ENCODE measurements around the gene MPPE1. TPM values are rescaled to one million over a fixed set of nuclear protein-coding genes. Genes with fewer than 3 reads are reported as not detected.
A peak's percentile ranks its signal among the peaks of the same experiment; 100 is the strongest.

The MPPE1 gene
- total and polyA plus RNA-seq, 9 of the 15 experiments (the other 6 are each of a cell fraction or from before 2014, with no cell fraction given) = 10.7 to 19.5 (median 13.3) TPM

- no peak for TF ChIP-seq TAF15 (IDR thresholded peaks at IDR 0.05; ENCODE audit: low read depth, low read length)
- TF ChIP-seq, protein P1, sequence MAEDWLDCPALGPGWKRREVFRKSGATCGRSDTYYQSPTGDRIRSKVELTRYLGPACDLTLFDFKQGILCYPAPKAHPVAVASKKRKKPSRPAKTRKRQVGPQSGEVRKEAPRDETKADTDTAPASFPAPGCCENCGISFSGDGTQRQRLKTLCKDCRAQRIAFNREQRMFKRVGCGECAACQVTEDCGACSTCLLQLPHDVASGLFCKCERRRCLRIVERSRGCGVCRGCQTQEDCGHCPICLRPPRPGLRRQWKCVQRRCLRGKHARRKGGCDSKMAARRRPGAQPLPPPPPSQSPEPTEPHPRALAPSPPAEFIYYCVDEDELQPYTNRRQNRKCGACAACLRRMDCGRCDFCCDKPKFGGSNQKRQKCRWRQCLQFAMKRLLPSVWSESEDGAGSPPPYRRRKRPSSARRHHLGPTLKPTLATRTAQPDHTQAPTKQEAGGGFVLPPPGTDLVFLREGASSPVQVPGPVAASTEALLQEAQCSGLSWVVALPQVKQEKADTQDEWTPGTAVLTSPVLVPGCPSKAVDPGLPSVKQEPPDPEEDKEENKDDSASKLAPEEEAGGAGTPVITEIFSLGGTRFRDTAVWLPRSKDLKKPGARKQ (CRISPR knock-in tag; IDR thresholded peaks at IDR 0.05) = no peak
- no peak for TF ChIP-seq ZNF75A (CRISPR knock-in tag; IDR thresholded peaks at IDR 0.05)
- TF ChIP-seq, protein P2, sequence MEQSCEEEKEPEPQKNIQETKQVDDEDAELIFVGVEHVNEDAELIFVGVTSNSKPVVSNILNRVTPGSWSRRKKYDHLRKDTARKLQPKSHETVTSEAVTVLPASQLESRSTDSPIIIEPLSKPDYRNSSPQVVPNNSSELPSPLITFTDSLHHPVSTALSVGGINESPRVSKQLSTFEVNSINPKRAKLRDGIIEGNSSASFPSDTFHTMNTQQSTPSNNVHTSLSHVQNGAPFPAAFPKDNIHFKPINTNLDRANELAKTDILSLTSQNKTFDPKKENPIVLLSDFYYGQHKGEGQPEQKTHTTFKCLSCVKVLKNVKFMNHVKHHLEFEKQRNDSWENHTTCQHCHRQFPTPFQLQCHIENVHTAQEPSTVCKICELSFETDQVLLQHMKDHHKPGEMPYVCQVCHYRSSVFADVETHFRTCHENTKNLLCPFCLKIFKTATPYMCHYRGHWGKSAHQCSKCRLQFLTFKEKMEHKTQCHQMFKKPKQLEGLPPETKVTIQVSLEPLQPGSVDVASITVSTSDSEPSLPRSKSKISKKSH (CRISPR knock-in tag; IDR thresholded peaks at IDR 0.05) = no peak
- TF ChIP-seq ZNF384 (IDR thresholded peaks at IDR 0.05; ENCODE audit: low read depth, low read length) = 0 out of 2 replicates have a peak, but pooled peaks have one; percentile 23
- no peak for TF ChIP-seq SRSF3 (IDR thresholded peaks at IDR 0.05; ENCODE audit: insufficient read depth, low read length)
- TF ChIP-seq, protein P3, sequence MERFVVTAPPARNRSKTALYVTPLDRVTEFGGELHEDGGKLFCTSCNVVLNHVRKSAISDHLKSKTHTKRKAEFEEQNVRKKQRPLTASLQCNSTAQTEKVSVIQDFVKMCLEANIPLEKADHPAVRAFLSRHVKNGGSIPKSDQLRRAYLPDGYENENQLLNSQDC (CRISPR knock-in tag; IDR thresholded peaks at IDR 0.05) = no peak
- no peak for TF ChIP-seq CCAR2 (IDR thresholded peaks at IDR 0.05; ENCODE audit: low read depth, low read length)
- TF ChIP-seq YBX1 (IDR thresholded peaks at IDR 0.05) = no peak
- no peak for TF ChIP-seq ZNF518B (CRISPR knock-in tag; IDR thresholded peaks at IDR 0.05)
- TF ChIP-seq MCM3 (IDR thresholded peaks at IDR 0.05) = no peak
- no peak for TF ChIP-seq SAFB2 (IDR thresholded peaks at IDR 0.05; ENCODE audit: borderline replicate concordance, low read depth, low read length, severe bottlenecking)
- peak; percentile 63 for TF ChIP-seq EGR1 (conservative IDR thresholded peaks at IDR 0.05)
- TF ChIP-seq, protein P4, sequence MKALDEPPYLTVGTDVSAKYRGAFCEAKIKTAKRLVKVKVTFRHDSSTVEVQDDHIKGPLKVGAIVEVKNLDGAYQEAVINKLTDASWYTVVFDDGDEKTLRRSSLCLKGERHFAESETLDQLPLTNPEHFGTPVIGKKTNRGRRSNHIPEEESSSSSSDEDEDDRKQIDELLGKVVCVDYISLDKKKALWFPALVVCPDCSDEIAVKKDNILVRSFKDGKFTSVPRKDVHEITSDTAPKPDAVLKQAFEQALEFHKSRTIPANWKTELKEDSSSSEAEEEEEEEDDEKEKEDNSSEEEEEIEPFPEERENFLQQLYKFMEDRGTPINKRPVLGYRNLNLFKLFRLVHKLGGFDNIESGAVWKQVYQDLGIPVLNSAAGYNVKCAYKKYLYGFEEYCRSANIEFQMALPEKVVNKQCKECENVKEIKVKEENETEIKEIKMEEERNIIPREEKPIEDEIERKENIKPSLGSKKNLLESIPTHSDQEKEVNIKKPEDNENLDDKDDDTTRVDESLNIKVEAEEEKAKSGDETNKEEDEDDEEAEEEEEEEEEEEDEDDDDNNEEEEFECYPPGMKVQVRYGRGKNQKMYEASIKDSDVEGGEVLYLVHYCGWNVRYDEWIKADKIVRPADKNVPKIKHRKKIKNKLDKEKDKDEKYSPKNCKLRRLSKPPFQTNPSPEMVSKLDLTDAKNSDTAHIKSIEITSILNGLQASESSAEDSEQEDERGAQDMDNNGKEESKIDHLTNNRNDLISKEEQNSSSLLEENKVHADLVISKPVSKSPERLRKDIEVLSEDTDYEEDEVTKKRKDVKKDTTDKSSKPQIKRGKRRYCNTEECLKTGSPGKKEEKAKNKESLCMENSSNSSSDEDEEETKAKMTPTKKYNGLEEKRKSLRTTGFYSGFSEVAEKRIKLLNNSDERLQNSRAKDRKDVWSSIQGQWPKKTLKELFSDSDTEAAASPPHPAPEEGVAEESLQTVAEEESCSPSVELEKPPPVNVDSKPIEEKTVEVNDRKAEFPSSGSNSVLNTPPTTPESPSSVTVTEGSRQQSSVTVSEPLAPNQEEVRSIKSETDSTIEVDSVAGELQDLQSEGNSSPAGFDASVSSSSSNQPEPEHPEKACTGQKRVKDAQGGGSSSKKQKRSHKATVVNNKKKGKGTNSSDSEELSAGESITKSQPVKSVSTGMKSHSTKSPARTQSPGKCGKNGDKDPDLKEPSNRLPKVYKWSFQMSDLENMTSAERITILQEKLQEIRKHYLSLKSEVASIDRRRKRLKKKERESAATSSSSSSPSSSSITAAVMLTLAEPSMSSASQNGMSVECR (CRISPR knock-in tag; IDR thresholded peaks at IDR 0.05) = peak; percentile 54; the same call in 1 of the 2 replicates
- peak; percentile 91 for TF ChIP-seq ZFX (CRISPR knock-in tag; IDR thresholded peaks at IDR 0.05)
- TF ChIP-seq ESRRA (IDR thresholded peaks at IDR 0.05; ENCODE audit: borderline replicate concordance, low read depth) = peak; percentile 51; the same call in 1 of the 2 replicates
Measured at GRCh38 chr18:11851146-11851805, 56.8 kb downstream of the MPPE1 start, which contains the start of gene CHMP1B (continued).
